HG03354 (cell line): ENCODE measurements around the gene KRT81.
"Not testable (repeated sequence)": the region's sequence is repeated elsewhere in the genome, so short reads cannot be mapped to it uniquely, and the experiment has no call there.

Source experiments
- ATAC-seq: cut with Tn5 transposase; IDR thresholded peaks from one replicate; pipeline ENCODE4 v1.9.1; 2021; ENCODE audit warnings: mild to moderate bottlenecking; ENCODE audit not compliant: unreplicated experiment, poor library complexity, severe bottlenecking

The KRT81 gene

GRCh38 chr12:52300796-52301691 is 9.7 kb upstream of the KRT81 start:
- no peak for ATAC-seq

GRCh38 chr12:52298677-52299190 is 7.4 kb upstream of the KRT81 start:
- no peak for ATAC-seq

- ATAC-seq, result no peak
These were observed 5.4 kb upstream of the KRT81 start for GRCh38 chr12:52296572-52297215.

- no peak for ATAC-seq
These were observed 4.3 kb upstream of the KRT81 start for GRCh38 chr12:52295663-52296062.

GRCh38 chr12:52294803-52295202 is 3.5 kb upstream of the KRT81 start:
- ATAC-seq, result no peak

GRCh38 chr12:52293926-52294325 is 2.6 kb upstream of the KRT81 start:
- no peak for ATAC-seq

GRCh38 chr12:52290483-52291134 is 725 bp downstream of the KRT81 start:
- not testable (repeated sequence) for ATAC-seq

GRCh38 chr12:52287816-52288805 is 3.2 kb downstream of the KRT81 start:
- peak; percentile 97 for ATAC-seq

GRCh38 chr12:52286857-52287785 is 4.2 kb downstream of the KRT81 start:
- ATAC-seq, result not testable (repeated sequence)

GRCh38 chr12:52285851-52286530 is 5.3 kb downstream of the KRT81 start:
- no peak for ATAC-seq

GRCh38 chr12:52285172-52285745 is 6.1 kb downstream of the KRT81 start:
- ATAC-seq, result no peak

- no peak for ATAC-seq
These were observed 6.7 kb downstream of the KRT81 start for GRCh38 chr12:52284562-52285171.

- no peak for ATAC-seq
These were observed 10.4 kb downstream of the KRT81 start for GRCh38 chr12:52280796-52281560.

- ATAC-seq, result no peak
These were observed 11.0 kb downstream of the KRT81 start for GRCh38 chr12:52280319-52280795.

- no peak for ATAC-seq
These were observed 11.7 kb downstream of the KRT81 start for GRCh38 chr12:52279422-52280318.
